ENCODE measurements around the gene MATCAP1.

DNA sequence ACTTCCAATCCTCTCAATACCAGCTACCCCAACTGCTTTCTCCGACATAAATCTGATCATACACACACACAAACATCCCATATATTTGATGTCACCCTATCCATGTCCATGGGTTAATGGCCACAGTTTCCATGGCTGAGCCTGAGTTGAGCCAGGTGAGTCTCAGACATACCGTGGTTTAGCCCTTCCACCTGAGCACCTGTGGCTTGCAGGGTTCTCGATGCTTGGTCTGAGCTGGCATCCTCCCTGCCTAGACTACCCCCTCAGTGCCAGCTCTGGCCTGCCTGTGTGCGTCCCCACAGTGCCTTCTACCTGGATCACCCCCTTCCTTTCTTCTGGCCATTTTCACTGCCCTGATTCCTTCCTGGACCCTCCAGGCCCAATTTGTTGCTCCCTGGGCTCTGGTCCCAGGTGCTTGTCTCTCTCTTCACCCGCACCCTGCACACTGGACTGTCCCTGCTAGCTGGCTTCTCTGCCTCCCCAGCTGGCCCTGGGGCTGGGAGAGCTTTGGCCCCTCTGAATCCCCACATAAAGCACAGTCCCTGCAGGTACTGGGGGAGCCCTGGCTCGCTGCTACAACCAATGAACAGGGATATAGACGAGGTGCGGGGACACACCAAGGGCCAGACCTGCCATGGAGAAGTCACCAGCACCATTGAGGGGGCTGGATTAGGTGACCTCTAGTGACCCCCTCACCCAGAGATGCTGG lies 22.5 kb upstream of the MATCAP1 start:
- TF ChIP-seq POLR2A (IDR thresholded peaks at IDR 0.05): no peak
- TF ChIP-seq CTCF (IDR thresholded peaks at IDR 0.05): no peak

Data from thyroid gland (tissue), 4 donors.